ENCODE measurements around the gene EDDM3A.

DNA sequence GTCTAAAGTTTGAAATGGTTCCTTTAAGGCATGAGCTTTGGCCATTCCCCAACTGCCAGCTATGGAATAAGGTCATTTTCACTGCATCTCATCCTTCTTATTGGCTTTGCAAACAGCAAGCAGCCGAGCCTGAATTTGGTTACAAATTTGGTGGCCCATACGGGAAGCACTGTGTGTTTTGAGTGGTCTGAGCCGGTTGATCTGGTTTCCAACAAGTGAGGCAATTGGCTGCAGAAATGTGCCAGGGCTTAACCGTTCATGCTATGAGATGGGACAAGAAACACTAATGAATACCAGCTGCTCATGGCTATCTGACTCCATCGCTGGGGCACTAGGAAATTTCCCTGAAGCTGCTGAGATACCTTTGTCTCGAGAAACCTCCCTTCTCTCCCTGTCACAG lies 9.3 kb downstream of the EDDM3A start:
- TF ChIP-seq POLR2AphosphoS5 (IDR thresholded peaks at IDR 0.05; ENCODE audit: low read depth, low read length) (no peak), POLR2A (IDR thresholded peaks at IDR 0.05; ENCODE audit: low read depth, low read length) (no peak), TAF1 (IDR thresholded peaks at IDR 0.05; ENCODE audit: low read depth, low read length) (no peak)

All from GM12891 (cell line).